SW480 (cell line): ENCODE results near the gene CPEB1.

Experiments
- DNase-seq: peaks from one replicate; pipeline ENCODE4 v3.0.0-alpha.2; 2016; ENCODE audit warnings: low spot score

Gene CPEB1

GRCh38 chr15:82595203-82595602 is 52.0 kb downstream of the CPEB1 start:
- no peak for DNase-seq

- no peak for DNase-seq
Measured at GRCh38 chr15:82587805-82588204, 59.4 kb downstream of the CPEB1 start.

- DNase-seq: no peak
Measured at GRCh38 chr15:82585072-82585471, 62.1 kb downstream of the CPEB1 start.

- no peak for DNase-seq
Measured at GRCh38 chr15:82580713-82581112, 66.5 kb downstream of the CPEB1 start.

DNA sequence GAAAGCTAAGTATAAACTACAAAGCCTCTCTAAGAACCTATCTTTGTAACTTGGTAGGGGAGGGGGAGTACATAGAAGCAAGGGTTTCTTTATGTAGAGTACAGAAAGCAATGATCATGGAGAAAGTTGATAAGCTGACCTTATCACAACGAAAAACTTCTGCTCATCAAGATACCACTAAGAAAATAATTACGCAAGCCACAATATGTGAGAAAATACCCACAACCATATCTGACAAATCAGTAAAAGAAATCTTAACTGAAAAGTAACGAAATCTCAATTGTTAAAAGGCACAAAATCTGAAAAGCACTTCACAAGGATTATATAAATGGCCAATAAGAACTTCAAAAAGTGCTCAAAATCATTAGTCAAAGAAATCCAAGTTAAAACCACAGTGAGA is 71.8 kb downstream of the CPEB1 start:
- no peak for DNase-seq

DNA sequence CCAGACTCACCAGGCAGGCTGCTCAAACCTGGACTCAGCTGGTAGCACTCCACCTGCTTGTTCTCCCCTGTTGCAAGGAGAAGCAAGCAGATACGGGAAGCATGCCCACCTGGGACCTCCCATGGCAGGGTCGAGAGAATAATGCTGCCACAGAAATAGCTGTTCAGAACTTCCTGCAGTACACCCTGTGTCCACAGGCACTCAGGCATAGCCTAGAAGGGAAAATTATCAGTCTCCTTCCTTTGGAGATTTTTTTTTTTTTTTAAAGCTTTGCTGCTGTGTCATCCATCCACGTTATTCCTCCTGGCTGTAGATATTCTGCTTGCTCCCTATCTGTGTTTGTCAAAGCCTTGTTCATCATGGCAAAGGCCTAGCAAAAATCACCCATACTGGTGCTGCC is 74.2 kb downstream of the CPEB1 start:
- no peak for DNase-seq

- no peak for DNase-seq
Measured at GRCh38 chr15:82572311-82572710, 74.9 kb downstream of the CPEB1 start.

DNA sequence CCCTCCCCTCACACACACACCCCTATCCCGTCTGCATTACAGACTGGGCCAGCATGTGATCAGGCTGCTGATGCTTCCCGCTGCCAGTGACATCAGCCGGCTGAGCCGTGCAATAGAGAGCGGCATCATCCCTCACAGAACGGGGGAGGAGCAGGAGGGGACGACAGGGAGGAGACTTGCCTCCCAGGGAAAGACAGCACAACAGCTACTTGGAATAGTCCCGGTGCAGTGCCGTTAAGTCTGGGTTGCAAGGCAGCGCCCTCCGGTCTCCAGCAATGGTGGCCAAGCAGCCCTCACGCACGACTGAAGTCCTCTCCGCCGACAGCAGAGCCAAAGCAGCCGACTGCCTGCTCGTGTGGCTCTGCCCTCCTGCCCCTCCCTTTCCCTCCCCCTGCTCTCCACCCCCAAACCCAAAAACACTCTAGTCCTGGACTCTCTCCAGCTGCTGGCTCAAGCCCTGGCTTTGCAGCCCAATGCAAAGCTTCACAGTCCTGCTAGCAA is 75.4 kb downstream of the CPEB1 start:
- DNase-seq: no peak

- DNase-seq: no peak
Measured at GRCh38 chr15:82570721-82571508, 76.2 kb downstream of the CPEB1 start.

DNA sequence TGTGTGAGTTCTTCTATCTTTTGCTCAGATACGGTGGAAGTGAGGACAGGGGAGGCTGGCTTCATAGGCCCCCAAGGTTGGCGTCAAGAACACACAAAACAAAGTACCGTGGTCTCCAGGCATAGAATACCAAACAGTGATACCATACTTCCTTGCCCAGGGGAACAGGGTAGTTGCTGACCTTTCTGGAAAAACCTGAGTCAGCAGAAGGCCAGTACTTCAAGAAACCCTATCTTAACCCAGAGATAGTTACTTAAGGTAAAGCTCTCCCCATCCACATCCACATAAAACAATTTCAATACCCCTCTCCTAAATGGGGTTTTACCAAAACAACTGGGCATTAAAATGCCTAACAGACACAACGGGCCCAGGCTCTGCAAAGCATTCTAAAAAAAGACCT is 77.3 kb downstream of the CPEB1 start:
- DNase-seq: no peak

GRCh38 chr15:82568986-82569385 is 78.2 kb downstream of the CPEB1 start:
- no peak for DNase-seq

DNA sequence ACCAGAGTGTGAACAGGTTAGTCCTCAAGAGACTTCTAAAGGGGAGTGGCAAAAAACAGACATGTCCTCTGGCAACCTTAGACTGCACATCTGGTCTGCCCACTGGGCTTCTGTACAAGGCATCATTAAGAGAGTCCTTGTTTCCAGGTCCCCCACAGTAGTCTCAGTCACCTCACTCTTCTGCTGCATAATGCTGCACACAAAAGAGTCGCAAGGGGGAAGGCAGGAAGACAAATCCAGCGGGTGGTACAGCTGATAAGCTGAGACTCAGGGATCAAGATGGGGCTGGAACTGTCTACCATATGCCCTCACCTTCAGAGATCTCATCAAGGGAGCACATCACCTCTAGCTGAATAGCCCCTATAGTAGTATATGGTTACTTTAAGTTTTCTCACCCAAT is 79.5 kb downstream of the CPEB1 start:
- no peak for DNase-seq

DNA sequence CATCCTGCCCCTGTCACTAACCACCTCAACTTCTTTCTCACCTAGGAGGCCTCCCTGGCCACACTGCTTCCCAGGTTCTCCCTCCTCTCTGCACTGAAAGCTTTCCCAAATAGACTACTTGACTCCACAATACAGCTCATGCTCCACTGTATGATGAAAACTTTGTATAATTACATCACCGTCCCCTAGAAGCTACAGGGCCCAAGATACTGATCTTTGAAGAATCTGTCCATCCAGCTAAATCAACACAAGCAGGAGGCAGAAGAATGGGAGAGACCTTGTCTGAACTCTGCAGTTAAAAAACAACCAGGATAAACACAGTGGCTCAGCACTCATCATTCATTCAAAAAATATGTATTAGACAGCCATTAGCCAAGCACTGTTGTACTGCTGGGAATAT is 80.5 kb downstream of the CPEB1 start:
- no peak for DNase-seq

- DNase-seq: no peak
Measured at GRCh38 chr15:82558502-82558901, 88.7 kb downstream of the CPEB1 start.

GRCh38 chr15:82556315-82557035 is 90.7 kb downstream of the CPEB1 start:
- DNase-seq: no peak

- no peak for DNase-seq
Measured at GRCh38 chr15:82554849-82555248, 92.3 kb downstream of the CPEB1 start.

GRCh38 chr15:82554351-82554750 is 92.8 kb downstream of the CPEB1 start:
- no peak for DNase-seq

DNA sequence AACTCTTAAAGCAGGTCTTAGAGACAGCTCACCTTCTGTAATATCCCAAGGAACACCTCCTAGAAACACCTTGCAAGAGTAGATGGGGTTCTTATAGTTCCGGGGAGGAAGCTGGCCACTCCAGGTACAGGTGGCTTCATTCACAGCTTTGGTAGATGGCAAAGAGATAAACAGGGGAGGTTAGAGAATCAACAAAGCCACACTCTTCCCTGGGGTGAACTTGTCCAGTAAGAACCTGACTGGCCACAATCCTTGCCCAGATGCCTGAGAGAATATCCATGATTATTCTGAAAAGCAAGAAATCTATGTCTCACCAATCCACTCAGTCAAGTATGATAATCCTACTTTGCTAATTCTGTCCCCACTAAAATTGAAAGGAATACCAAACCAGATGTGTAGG is 93.3 kb downstream of the CPEB1 start:
- DNase-seq: no peak

DNA sequence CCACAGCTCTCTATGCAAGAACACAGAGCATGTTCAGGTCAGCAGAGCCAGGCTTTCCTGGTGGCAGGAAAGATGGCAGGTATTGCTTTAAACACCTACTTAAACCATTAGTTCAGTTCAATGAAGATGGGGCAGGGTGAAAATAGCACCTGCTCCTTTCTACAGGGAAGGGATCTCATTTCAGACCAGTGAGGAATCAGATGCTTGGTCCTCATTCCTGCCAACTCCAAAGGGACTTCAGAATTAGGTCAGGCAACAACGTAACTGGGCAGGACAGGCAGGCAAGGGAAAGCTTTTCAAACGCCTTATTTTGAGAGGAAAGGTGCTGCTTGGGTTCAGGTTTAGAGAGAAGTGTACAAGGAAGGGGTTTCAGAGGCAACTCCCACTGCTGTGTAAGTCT is 94.3 kb downstream of the CPEB1 start:
- DNase-seq: no peak

GRCh38 chr15:82551646-82552247 is 95.4 kb downstream of the CPEB1 start:
- DNase-seq: no peak

- DNase-seq: no peak
Measured at GRCh38 chr15:82549199-82549665, 97.9 kb downstream of the CPEB1 start.

DNA sequence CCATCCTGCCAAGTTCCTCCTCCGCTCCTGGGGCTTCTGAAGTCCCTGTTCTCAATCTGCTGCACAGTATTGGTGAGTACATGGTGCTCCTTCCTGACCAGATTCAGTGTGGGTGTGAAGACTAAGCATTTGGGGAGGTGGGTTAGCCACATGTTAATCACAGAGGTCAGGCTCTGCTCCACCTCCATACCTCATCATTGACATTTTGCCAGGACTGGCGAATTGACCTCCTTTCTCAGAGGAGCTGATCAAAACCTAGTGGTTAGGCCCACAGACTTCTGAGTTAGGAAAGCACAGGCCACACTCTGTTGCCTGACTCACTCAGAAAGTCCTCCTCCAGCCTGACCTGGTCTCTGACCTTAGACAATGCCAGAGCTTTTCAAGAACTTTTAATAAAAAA is 98.5 kb downstream of the CPEB1 start:
- DNase-seq: no peak

DNA sequence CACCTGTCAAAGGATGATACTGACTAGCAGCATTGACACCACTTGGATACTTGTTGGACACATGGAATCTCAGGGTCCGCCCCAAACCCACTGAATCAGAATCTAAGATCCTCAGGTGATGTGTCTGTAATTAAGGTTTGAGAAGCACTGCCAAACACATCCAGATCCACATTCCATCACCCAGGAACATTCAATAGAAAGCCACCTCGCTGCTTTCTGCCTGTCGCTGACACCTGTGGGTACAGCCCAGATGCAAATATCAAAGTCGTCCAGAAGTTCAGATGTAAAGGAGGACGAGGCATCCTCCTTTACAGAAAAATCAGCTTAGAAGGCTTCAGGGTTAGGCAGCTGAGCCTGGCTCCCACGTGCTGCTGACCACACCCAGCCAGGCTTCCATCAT is 101.7 kb downstream of the CPEB1 start:
- no peak for DNase-seq
